Posterior vena cava (tissue), 2 donors: Measurements from ENCODE around the gene GLCE. TPM values are rescaled to one million over a fixed set of nuclear protein-coding genes. Genes with fewer than 3 reads are reported as not detected.
"Not testable (repeated sequence)": the region's sequence is repeated elsewhere in the genome, so short reads cannot be mapped to it uniquely, and the experiment has no call there.

Experiments
- DNase-seq: peaks from one replicate; pipeline ENCODE4 v3.0.0-alpha.2; 2020; ENCODE audit warnings: low spot score
- intact Hi-C, 2 donors: fragments of 100-400 bp; cut with DNase I; formaldehyde crosslinking; loops; one replicate each; pipeline versions ENCODE4 v1.14.1 to v1.14.2; 2022 to 2023
- total RNA-seq, 2 donors: library from RNA; stranded (reverse); fragmentation: NEBNext Ultra II Directional; extraction: Animal tissue kit (Norgen Biotek cat#: 25700); gene quantifications; one replicate each; pipeline ENCODE4 v1.2.1, GENCODE V29; 2021
- donor health status: DM: yes; HTN: yes; CAD: no.
- donor health status: DM: yes; HTN: yes; CAD: no.

Gene GLCE
- total RNA-seq, 2 donors from 2014 or later = 9.5 to 11.1 TPM

- intact Hi-C loops = loop anchor here in 1 of 2 donors (2.0 kb wide), 1 partner anchor 64 kb away; no protein-coding TSS in a partner anchor
- DNase-seq = no peak
Observed at GRCh38 chr15:69288531-69289341, 128.3 kb downstream of the GLCE start.

GRCh38 chr15:69289342-69290146 is 129.1 kb downstream of the GLCE start:
- no peak for DNase-seq
- intact Hi-C loops = loop anchor here in 1 of 2 donors (2.0 kb wide), 1 partner anchor 63 kb away; no protein-coding TSS in a partner anchor

GRCh38 chr15:69290346-69291164 is 130.1 kb downstream of the GLCE start:
- intact Hi-C loops = no loop called here
- peak; percentile 86 for DNase-seq

GRCh38 chr15:69291651-69292050 is 131.2 kb downstream of the GLCE start:
- intact Hi-C loops = not testable (repeated sequence)
- DNase-seq = peak; percentile 61

GRCh38 chr15:69292826-69293420 is 132.5 kb downstream of the GLCE start:
- peak; percentile 55 for DNase-seq

GRCh38 chr15:69293741-69294615 is 133.5 kb downstream of the GLCE start:
- peak; percentile 50 for DNase-seq
- intact Hi-C loops = no loop called here

More at GRCh38 chr15:69292826-69293420, 132.5 kb downstream of the GLCE start:
- intact Hi-C loops = no loop called here

- intact Hi-C loops = no loop called here
- peak; percentile 26 for DNase-seq
Observed at GRCh38 chr15:69296606-69297005, 136.2 kb downstream of the GLCE start.

- DNase-seq = peak; percentile 51
- intact Hi-C loops = no loop called here
Observed at GRCh38 chr15:69297642-69298353, 137.4 kb downstream of the GLCE start.

GRCh38 chr15:69298354-69298696 is 137.9 kb downstream of the GLCE start:
- intact Hi-C loops = no loop called here
- DNase-seq = no peak

- intact Hi-C loops = no loop called here
- peak; percentile 79 for DNase-seq
Observed at GRCh38 chr15:69298697-69299441, 138.4 kb downstream of the GLCE start, which contains the start of gene PAQR5. Gene PAQR5, plus strand, starts transcription at chr15:69298912. Its CDS starts 61,169 bp downstream, at chr15:69360081.

GRCh38 chr15:69299451-69299886 is 139.0 kb downstream of the GLCE start:
- peak; percentile 70 for DNase-seq
- intact Hi-C loops = no loop called here

GRCh38 chr15:69299943-69300588 is 139.6 kb downstream of the GLCE start:
- intact Hi-C loops = no loop called here
- no peak for DNase-seq

- DNase-seq, intact Hi-C loops: not testable (repeated sequence)
Observed at GRCh38 chr15:69301101-69301500, 140.7 kb downstream of the GLCE start.

- DNase-seq, intact Hi-C loops: not testable (repeated sequence)
Observed at GRCh38 chr15:69302087-69302486, 141.7 kb downstream of the GLCE start.

GRCh38 chr15:69302929-69303328 is 142.5 kb downstream of the GLCE start:
- intact Hi-C loops = no loop called here
- DNase-seq = no peak
